Head of caudate nucleus (tissue), 42 donors: ENCODE results near the gene KIF1C.
A peak's percentile ranks its signal among the peaks of the same experiment; 100 is the strongest.

Source experiments
- DNase-seq, 42 donors: peaks; one replicate each; pipeline versions ENCODE4 v3.0.0 to v3.0.0-alpha.2; 2020 to 2021; ENCODE audit warnings: mixed read lengths in 7 of 42
- intact Hi-C: fragments of 100-400 bp; cut with DNase I; formaldehyde crosslinking; loops from one replicate; pipeline ENCODE4 v1.15.0; 2022

KIF1C gene

DNA sequence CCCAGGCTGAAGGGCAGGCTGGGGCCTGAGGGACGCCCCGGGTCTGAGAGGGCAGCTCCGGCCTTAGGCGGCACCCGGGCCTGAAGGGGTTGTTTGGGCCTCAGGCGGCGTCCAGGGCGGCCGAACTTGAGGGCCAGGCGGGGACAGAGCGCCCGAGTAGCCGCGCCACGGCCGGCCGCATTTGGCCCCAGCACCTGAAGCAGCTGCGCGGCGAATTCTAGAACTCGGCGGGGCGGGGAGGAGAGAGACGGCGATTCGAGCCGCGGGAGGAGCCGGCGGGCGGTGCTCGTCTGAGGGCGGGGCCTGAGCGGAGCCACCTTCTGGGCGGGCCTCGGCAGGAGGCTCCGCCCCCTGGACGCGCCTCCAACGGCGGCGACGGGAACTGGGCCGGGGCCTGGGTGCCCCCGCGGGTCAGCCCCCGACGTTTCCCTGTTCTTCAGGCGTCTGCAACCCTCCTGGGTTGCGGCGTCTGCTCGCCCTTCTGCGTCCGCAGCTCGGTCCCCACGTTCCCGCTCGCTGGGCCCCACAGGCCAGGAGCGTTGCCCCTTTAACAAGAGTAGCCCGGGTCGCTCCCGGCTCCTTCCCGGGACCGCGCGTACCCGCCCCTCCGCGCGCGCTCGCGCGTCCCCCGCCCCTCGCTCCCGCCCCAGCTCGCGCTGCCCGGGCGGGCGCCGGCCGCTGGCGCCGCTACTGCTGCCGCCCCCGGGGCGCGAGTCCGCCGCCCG lies at the start of gene KIF1C, which contains the start of gene INCA1:
Gene KIF1C (plus strand): TSS at position 649 of the 725 bp plus-strand sequence. CDS start 2,297 bp downstream, outside the sequence.
Gene INCA1 (minus strand): TSS at position 221 of the 725 bp plus-strand sequence. CDS start 3,085 bp downstream, outside the sequence.
- intact Hi-C loops = no loop called here

DNA sequence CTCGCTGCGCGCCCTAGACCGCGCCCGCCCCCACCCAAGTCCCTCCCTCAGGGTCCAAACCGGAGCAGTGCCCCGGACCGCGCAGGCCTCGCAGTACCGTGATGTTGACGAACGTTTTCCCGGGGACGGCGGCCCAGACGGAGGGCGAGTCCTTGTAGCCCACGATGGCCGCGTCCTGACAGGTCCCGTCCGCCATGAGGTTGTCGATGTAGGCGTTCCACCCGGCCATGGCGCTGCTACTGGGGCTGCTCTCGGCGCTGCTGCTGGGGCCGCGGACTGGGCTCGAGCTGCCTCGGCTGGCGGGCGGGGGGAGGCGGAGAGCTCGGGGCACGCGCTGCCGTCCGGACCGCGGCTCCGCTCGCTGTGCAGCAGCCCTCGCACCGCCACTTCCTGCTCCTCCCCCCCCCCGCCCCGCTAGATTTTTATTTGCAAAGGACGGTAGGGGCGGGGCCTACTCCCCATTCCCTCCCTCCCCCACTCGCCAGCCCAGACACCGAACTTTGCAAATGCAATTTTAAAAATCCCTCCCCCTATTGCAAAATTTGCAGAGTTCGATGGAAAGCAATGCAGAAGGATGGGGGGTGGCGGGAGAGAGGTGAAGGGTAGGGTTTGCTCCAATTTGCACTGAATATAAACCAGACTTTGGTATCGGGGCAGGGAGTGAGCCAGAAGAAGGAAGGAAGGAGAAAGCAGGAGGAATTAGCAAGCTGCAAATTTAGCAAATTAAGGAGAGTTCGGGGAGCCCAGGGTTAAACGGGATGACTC lies 49.4 kb upstream of the KIF1C start, which contains the start of gene PFN1:
Gene PFN1 (minus strand): TSS at position 365 of the 765 bp plus-strand sequence. CDS start 136 bp downstream, at position 229.
- DNase-seq = peak; percentile 71 to 95 (median 86)
- intact Hi-C loops = loop anchor here (2.0 kb wide), 1 partner anchor 18 kb away; the partner anchor contains the start of gene SPAG7

More for the DNA sequence above, at the start of gene KIF1C, which contains the start of gene INCA1:
- DNase-seq = peak; percentile 85 to 99 (median 96)

DNA sequence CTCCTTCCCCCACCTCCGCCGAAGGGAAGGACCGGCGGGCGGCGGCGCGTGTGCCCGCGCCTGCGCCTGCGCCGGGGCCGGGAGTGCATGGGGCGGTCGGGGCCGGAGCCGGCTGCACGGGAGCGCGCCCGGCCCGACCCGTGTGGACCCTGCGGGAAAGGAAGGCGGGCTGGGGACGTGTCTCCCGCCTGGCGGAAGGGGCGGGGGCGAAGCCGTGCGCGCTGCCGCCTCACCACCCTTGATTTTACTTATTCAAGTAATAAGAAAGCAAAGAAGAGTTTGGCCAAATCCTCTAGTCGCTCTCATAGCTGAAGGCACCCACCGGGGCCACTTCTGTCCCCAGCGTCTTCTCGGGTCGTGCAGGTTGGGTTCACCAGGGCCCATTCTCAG lies 48.8 kb upstream of the KIF1C start:
- peak in 41 of 42 donors; percentile 32 to 90 (median 80) for DNase-seq
- intact Hi-C loops = loop anchor here (2.0 kb wide), 1 partner anchor 18 kb away; the partner anchor contains the start of gene SPAG7

DNA sequence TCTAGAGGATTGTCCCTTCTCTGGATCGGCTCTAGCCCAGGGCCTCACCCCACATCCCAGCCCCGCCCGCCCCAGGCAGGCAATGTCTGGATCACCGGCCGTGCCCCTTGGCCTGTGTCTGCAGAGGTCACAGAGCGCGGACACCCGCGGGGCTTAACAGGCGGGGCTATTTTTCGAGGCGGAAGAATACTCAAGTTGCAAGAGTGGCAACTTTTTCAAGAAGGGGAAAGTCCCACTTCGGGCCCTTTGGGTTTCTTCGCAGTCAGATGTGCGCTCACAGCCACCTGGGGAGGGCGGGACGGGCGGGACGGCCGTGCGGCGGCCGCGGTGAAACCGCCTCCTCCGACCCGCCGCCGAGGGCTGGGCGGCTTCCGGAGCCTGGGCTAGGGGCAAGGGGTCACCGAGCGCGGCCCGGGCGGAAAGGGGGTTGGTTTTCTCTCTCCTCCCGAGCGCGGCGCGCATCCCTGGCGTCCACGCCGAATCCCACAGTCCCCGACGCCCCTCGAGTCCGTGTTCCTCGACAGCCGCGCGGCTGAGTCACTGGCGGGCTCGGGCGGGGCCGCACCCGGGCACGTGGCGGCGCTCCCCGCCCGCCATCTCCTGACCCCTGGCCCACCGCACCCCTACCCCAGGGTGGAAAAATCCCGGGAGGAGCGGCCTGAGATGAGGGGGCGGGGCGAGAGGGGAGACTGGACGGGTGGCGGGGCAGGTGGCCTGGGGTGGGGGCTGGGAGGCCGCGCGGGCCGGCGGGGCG lies 48.3 kb upstream of the KIF1C start:
- DNase-seq = peak in 33 of 42 donors; percentile 26 to 79 (median 47)
- intact Hi-C loops = loop anchor here (2.0 kb wide), 1 partner anchor 17 kb away; the partner anchor contains the start of gene SPAG7

DNA sequence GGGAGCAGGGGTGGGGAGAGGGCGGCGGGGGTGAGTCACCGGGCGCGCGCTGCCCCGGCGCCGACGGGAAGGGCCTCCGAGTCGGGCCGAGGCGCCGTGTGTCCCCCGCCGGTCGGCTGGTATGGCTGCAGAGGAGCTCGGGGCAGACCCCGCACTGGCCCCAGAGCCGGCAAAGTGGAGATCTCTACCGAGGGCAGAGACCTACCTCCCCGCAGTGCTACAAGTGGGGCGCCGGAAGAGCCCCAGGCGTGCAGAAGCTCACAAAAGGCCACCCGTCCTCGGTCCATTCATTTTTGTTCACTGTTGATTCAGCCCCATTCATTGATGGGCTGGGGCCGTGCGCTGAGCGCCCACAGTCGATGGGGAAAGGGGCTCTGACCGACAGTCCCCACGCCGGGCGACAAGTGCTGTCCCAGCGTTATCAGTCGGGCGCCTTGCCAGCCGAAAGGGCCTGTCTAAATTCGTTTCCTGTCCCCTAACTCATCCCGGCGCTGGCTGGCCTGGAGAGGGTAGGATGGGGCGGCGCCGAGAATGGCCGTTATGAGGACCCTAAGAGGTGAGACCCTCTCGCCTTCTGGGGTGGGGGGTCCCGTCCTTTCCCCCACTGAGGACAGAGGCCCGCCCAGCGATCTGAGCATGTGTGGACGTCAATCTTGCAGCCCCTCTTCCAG lies 47.5 kb upstream of the KIF1C start:
- DNase-seq = peak in 4 of 42 donors; percentile 12 to 59 (median 38)
- intact Hi-C loops = no loop called here

DNA sequence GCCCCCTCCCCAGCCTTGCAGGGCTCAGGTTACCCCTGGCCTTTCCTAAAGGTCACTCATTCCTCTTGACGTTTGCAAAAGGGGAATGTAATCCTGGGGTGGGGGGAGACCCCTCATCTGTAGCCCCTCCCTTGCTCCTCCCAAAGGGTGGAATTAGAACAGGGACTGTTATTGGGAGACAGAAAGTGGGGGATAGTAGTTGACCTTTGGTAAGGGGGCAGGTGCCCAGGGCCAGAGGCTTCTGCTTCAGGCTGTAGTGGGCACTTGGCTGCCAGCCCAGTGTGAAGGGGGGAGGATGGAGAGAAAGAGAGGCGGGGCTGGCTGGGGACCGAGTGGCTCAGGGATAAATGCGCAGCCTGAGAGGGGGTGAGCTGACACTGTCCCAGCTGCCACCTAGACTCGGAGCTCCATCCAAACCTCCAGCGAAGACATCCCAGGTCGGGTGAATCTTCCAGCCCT lies 47.0 kb upstream of the KIF1C start, which contains the start of gene ENO3:
Gene ENO3 (plus strand): TSS at position 374 of the 459 bp plus-strand sequence. CDS start 711 bp downstream, outside the sequence.
- intact Hi-C loops = no loop called here
- no peak for DNase-seq

DNA sequence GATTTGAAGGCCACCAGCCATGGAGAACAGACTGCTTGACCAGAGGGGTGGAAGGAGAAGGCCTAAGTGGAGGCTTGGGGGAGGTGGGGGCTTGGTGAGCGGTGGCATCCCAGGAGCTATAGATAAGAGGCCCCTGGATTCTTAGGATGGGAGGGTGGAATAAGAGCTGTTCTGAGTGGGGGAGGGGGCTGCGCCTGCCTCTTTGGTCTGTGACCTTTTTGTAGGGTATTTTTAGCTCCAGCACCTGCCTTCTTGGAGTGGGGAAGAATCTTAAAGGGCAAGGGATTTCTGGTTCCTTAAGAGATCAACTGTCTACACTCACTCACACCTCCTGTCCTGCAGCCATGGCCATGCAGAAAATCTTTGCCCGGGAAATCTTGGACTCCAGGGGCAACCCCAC lies 46.3 kb upstream of the KIF1C start:
- intact Hi-C loops = no loop called here
- DNase-seq = no peak

DNA sequence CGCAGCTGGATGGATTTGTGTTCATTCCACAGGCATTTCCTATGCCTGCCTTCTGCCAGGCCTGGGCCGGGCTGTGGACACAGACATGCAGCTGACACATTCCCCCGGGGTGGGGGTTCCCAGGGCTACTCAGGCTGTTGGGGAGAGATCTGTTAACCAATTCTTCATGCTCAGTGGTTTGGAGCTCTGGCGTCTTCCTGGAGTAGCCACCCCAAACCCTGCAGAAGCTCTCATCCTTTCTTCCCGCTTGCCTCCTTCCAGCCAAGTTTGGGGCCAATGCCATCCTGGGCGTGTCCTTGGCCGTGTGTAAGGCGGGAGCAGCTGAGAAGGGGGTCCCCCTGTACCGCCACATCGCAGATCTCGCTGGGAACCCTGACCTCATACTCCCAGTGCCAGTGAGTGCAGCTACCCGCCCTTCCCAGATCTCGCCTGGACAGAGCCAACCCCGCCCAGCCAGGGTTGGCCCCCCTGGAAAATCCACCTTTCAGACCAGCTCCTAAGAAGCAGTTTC lies 44.2 kb upstream of the KIF1C start:
- no peak for DNase-seq
- intact Hi-C loops = no loop called here

DNA sequence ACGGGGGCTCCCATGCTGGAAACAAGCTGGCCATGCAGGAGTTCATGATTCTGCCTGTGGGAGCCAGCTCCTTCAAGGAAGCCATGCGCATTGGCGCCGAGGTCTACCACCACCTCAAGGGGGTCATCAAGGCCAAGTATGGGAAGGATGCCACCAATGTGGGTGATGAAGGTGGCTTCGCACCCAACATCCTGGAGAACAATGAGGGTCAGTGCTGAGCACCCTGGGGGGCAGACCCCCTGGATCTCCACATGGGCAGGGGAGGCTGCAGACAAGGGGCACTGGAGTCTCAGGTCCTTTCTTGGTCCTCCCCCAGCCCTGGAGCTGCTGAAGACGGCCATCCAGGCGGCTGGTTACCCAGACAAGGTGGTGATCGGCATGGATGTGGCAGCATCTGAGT lies 42.7 kb upstream of the KIF1C start:
- DNase-seq = no peak

DNA sequence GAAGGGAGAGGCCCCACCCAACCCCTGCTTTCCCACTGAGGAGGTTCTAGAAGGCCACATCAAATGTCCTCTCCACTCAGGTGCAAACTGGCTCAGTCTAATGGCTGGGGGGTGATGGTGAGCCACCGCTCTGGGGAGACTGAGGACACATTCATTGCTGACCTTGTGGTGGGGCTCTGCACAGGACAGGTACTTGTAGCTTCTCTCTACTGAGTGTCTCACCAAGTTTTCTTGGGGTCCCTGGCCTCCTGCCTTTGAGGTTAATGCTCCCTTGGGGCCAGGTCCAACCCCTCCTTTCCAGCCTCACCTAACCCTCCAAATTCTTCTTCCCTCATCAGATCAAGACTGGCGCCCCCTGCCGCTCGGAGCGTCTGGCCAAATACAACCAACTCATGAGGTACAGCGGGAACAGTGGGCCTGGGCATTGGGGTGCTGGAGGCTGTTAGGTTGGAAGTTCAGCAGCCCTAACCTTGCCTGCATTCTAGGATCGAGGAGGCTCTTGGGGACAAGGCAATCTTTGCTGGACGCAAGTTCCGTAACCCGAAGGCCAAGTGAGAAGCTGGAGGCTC lies 41.2 kb upstream of the KIF1C start:
- intact Hi-C loops = no loop called here
- peak in 1 of 42 donors; percentile 39 for DNase-seq

More for the DNA sequence above, 42.7 kb upstream of the KIF1C start:
- intact Hi-C loops = no loop called here

DNA sequence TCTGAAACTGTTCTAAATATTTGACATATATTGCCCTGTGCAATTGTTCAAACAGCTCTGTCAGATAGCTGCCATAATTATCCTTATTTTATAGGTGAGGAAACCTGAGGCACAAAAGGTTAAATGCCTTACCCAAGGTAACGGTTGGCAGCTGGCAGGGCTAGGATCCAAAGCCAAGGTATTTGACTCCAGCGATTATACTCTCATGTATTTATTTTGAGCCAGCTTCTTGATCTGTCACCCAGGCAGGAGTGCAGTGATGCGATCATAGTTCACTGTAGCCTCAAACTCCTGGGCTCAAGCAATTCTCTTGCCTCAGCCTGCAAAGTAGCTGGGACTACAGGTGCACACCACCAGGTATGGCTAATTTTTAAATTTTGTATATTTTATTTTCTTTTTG lies 39.6 kb upstream of the KIF1C start:
- intact Hi-C loops = no loop called here
- DNase-seq = no peak

DNA sequence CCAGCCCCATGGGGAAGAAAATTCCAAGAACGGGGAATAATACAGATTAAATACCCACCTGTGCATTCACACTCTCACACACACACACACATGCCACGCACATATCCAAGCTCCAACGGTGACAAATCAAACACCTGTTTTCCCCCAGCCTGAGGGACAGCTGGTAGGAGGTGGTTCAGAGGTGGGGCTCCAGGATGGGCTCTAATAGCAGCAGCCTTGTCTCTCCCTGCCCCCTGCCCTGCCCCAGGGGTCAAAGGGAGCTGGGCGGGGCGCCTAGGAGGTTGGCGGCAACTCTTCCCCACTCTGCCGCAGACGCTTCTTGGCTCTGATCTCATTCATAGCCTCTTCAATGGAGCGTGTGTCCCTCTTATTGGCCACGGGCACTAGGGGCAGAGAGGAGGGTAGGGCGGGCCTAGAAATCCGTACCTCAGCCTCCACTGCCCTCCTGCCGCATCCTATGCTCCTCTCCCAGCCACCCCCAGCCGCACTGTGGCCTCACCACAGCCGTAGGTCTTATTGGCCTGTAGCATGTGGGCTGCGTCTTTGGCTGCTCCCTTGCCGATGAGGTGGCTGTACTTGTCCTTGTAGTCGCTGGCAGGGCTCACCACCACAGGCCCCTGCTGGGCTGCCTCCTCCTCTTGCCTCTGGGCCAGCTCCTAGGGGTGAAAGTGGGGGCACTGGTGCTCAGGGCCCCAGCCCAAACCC lies 38.3 kb upstream of the KIF1C start:
- intact Hi-C loops = no loop called here
- DNase-seq = no peak

DNA sequence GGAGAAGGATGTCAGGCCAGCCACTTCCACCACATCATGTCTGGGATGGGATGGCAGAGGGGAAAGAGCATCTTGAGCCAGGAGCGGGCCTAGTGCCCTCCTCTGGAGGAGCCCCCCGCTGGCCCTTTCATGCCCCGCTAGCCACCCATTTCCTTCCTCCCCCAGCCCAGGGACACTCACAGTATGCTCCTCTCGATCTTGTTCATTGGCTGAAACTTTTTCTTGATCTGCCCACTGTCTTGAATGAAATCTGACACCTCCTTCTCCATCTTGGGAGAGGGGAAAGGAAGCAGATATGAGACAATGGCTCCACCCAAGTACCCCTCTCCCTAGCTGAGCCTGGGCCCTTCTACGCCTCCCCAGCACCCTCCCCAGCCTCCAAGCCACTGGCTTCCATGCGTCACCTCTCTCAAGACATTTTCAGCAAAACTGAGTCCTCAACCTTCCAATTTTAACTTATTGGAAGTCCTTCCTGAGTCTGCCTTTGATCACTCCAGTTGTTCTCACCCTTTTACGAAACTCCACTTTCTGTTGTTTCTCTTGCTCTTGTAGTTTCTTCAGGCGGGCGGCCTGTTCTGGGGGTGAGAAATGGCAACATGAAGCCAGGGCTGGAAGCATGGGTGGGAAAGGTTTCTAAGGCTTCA lies 37.3 kb upstream of the KIF1C start:
- DNase-seq = no peak
- intact Hi-C loops = no loop called here

DNA sequence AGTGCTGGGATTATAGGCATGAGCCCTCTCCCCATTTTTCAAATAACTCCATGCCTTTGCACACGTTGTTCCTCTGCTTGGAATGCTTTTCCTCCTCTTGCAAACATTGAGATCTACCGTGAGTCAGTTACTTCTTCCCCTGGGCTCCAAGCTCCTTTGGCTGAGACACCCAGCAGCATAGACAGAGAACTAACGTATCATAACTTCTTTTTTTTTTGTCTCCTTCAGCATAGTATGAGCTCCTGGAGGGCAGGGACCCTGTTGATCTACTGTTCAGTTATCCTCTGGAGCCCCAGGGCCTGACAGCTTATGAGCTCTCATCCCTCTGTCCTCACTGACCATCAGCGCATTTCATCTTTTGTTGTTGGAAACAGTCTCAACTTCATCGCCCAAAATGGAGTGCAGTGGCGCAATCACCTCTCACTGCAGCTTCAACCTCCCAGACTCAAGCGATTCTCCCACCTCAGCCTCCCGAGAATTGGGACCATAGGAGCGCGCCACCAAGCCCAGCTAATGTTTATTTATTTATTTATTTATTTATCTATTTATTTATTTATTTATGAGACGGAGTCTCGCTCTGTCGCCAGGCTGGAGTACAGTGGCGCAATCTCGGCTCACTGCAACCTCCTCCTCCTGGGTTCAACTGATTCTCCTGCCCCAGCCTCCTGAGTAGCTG lies 32.3 kb upstream of the KIF1C start:
- no peak for DNase-seq
- intact Hi-C loops = no loop called here

DNA sequence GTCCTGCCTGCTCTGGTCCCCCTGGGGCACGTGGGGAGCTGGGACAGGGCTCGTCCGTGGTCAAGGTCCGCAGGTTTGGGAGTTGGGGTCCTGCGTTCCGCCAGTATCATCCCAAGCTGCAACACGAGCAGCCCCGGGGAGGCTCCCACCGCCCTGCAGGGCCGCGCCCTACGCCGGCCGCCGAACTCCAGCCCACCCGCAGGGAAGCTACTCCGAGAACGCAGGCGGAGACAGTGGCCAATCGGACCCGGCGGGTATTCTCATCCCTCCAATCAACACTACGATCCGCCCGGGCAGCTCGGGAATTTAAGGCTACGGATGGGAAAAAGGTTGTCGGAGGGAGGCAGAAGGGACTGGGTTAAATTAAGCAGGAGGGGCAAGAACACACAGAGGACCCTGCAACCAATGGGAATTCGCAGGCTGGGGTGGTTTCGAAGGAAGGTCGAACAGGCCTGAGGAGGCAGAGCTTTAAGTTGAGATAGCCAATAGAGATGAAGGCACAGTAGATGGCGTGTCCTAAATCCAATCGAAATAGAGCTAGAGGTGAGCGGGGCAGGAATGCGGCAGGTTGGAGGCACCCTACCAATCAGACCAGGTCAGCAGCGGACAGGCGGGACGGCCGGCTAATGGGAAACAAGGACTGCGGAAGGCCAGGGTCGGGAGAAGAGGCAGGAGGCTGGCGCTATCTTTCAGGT lies 30.8 kb upstream of the KIF1C start:
- DNase-seq = peak; percentile 96 to 100 (median 99)
- intact Hi-C loops = loop anchor here (2.0 kb wide), 1 partner anchor 18 kb away; the partner anchor contains the start of gene PFN1
